Upper lobe of right lung (tissue), 1 donor: ENCODE results near the gene ZNF185. TPM values are rescaled to one million over a fixed set of nuclear protein-coding genes. Genes with fewer than 3 reads are reported as not detected.

Experiments
- ATAC-seq: fragments of 200-7000 bp; cut with Tn5 transposase; one replicate; pipeline ENCODE4 v1.9.1; 2020; ENCODE audit warnings: mild to moderate bottlenecking, moderate library complexity
- DNase-seq: peaks from one replicate; pipeline ENCODE4 v3.0.0-alpha.2; 2020
- H3K27ac ChIP-seq: fragments of 200-600 bp; one replicate; pipeline ENCODE4 v1.8.0; 2022
- H3K27me3 ChIP-seq: fragments of 200-600 bp; one replicate; pipeline ENCODE4 v1.8.0; 2022; ENCODE audit warnings: mild to moderate bottlenecking
- H3K36me3 ChIP-seq: fragments of 200-600 bp; one replicate; pipeline ENCODE4 v1.8.0; 2022
- H3K4me1 ChIP-seq: fragments of 200-600 bp; one replicate; pipeline ENCODE4 v1.8.0; 2022
- H3K4me3 ChIP-seq: fragments of 200-600 bp; one replicate; pipeline ENCODE4 v1.8.0; 2022; ENCODE audit warnings: mild to moderate bottlenecking
- H3K9me3 ChIP-seq: fragments of 200-600 bp; one replicate; pipeline ENCODE4 v1.8.0; 2022
- intact Hi-C: fragments of 100-400 bp; cut with DNase I; formaldehyde crosslinking; loops from one replicate; pipeline ENCODE4 v1.11.0; 2022
- total RNA-seq: library from RNA; stranded (reverse); fragmentation: NEBNext Ultra II Directional; extraction: Animal tissue kit (Norgen Biotek cat#: 25700); gene quantifications from one replicate; pipeline ENCODE4 v1.2.1, GENCODE V29; 2021
- TF ChIP-seq, protein P1 (sequence below): fragments of 200-600 bp; IDR thresholded peaks from one replicate; pipeline ENCODE4 v1.8.0; 2022; ENCODE audit warnings: antibody characterized with exemption
- donor health status: DM: no; HTN: yes; CAD: no; lungs with severe emphysema.

Gene ZNF185
- total RNA-seq, 1 donor from 2014 or later, result 16.3 TPM

DNA sequence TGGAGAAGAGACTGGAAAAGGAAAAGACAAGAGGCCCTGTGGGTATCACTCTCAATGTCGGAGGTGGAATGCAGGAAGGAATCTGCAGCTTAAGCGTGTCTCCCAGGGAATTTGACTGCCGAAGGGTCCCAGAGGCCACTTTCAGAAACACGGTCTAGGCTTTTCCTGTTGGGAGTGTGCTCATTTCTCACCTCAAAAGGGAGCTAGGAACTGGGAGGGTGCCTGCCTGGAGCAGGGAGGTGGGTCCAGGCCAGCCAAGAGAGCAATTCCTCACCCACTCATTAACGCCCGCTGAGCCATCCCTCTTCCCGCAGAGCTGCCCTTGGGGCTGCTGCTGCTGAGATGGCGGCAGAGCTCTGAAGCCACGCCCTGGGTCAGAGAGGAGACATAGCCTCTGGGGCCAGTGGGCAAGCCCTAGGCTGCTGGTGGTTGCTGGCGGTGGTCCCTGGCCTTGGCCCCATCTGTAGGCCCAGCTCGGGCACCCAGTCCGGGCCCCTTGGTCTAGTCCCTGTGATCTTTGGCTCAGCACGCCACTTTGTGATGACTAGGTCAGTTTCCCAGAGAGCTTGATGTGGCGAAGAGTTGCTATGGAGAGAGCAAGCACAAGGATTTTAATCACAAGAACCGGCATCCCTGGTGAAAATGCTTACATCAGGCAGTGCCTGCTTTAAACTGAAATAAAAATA is 4.1 kb downstream of the ZNF185 start:
- intact Hi-C loops, result no loop called here
- peak; percentile 25 for DNase-seq
- H3K27ac ChIP-seq, result no peak overlapping the region
- no peak overlapping the region for H3K4me3 ChIP-seq
- TF ChIP-seq, protein P1, sequence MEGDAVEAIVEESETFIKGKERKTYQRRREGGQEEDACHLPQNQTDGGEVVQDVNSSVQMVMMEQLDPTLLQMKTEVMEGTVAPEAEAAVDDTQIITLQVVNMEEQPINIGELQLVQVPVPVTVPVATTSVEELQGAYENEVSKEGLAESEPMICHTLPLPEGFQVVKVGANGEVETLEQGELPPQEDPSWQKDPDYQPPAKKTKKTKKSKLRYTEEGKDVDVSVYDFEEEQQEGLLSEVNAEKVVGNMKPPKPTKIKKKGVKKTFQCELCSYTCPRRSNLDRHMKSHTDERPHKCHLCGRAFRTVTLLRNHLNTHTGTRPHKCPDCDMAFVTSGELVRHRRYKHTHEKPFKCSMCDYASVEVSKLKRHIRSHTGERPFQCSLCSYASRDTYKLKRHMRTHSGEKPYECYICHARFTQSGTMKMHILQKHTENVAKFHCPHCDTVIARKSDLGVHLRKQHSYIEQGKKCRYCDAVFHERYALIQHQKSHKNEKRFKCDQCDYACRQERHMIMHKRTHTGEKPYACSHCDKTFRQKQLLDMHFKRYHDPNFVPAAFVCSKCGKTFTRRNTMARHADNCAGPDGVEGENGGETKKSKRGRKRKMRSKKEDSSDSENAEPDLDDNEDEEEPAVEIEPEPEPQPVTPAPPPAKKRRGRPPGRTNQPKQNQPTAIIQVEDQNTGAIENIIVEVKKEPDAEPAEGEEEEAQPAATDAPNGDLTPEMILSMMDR, result no peak
- no peaks in the 10 kb centered on the region for H3K27me3 ChIP-seq
- no peaks in the 10 kb centered on the region for H3K4me1 ChIP-seq
- H3K36me3 ChIP-seq, result no peaks in the 10 kb centered on the region
- ATAC-seq, result no peak
- no peaks in the 10 kb centered on the region for H3K9me3 ChIP-seq

DNA sequence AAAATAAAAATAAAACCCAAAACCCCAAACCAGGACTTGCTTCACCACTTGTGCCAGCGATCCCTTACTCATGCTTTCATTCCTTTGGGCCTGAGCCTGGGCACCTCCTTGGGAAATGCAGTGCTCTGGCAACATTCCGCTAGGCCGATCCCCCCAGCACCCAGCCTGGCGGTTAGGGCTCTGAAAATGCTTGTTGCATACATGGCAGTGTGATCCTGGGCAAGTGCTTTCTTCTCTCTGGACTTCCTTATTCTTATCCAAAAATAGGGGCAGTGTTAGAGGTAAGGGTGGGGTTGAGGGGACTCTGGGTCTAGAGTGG is 4.6 kb downstream of the ZNF185 start:
- ATAC-seq (no peak), DNase-seq (no peak)
- no peaks in the 10 kb centered on the region for H3K4me1 ChIP-seq
- no peak overlapping the region for H3K27ac ChIP-seq
- no peaks in the 10 kb centered on the region for H3K9me3 ChIP-seq
- H3K36me3 ChIP-seq, result no peaks in the 10 kb centered on the region
- TF ChIP-seq, protein P1, result no peak
- intact Hi-C loops, result no loop called here
- no peaks in the 10 kb centered on the region for H3K27me3 ChIP-seq
- no peak overlapping the region for H3K4me3 ChIP-seq

DNA sequence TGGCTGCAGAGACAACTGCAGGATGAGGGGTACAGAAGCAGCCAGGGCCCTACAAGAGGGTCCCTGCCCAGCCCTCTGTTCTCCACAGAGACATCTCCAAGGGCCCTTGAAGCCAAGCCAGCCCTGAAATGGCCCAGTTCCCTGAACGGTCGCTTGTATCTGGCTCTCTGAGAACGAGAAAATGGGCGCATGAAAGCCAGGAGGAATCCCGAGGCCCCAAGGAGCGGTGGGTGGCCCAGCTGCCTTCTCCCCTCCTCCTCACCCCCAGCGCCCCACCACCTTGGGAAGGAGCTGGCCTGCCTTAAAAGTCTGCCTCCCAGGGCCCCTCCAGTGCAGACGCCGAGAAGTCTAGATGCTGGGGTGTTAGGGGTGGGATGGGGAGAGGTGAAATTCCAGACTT is 5.7 kb downstream of the ZNF185 start:
- Histone ChIP-seq H3K27ac (no peak overlapping the region), H3K4me3 (no peak overlapping the region), H3K27me3 (no peaks in the 10 kb centered on the region), H3K4me1 (no peaks in the 10 kb centered on the region), H3K9me3 (no peaks in the 10 kb centered on the region), H3K36me3 (no peaks in the 10 kb centered on the region)
- TF ChIP-seq, protein P1, result no peak
- ATAC-seq (no peak), DNase-seq (peak; percentile 11)
- intact Hi-C loops, result no loop called here

DNA sequence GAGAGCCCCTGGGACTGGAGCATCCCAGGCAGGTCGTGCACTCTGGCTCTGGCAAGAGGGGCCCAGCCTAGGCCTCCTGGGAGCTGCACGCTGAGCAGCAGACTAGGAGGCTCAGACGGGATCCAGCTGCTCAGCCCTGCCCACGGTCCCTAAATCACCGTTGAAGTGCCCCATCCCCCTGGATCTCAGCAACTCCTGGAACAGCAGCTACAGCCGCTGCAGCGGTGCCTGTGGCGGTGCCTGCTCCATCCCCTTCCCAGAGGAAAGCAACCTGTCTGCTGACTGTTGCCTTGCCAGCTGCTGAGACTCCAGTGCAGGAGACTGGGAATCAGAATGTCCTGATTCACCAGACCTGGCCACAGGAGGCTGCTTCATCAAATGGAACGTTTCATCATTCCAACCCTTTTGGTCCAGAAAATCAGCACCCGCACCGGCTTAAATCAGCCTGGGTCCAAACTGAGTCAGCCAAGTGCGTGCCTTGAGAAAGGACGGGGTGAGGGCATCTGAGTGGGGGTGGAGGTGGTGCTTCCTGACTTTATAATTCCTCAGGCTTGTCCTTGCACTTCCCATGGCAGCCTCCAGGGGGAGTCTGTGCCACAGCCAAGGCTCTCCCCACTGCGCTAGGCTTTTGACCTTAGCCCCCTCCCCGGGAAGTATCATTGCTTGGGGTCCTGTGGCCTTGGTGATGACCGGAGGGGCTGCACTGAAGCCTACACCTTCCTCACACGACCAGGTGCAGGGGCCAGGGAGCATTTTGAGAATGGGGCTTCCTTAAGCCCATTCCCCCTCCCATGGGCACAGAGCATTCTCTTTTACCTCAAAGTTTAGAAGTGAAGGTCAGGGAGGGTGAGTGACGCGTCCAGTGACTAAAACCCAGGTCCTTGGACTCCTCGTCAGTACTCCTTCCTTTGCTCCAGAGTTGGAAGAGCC is 6.5 kb downstream of the ZNF185 start:
- no peaks in the 10 kb centered on the region for H3K4me1 ChIP-seq
- intact Hi-C loops, result no loop called here
- no peaks in the 10 kb centered on the region for H3K9me3 ChIP-seq
- peak; percentile 63 for DNase-seq
- no peaks in the 10 kb centered on the region for H3K27me3 ChIP-seq
- TF ChIP-seq, protein P1, result peak; percentile 66
- no peak overlapping the region for H3K4me3 ChIP-seq
- ATAC-seq, result peak; percentile 83
- no peaks in the 10 kb centered on the region for H3K36me3 ChIP-seq
- no peak overlapping the region for H3K27ac ChIP-seq

GRCh38 chrX:152905081-152905420 is 7.2 kb downstream of the ZNF185 start:
- H3K4me3 ChIP-seq, result no peak overlapping the region
- ATAC-seq, result no peak
- no peak overlapping the region for H3K27ac ChIP-seq
- DNase-seq, result peak; percentile 30
- H3K4me1 ChIP-seq, result no peaks in the 10 kb centered on the region
- no peaks in the 10 kb centered on the region for H3K27me3 ChIP-seq
- no peaks in the 10 kb centered on the region for H3K36me3 ChIP-seq
- TF ChIP-seq, protein P1, result no peak
- no peaks in the 10 kb centered on the region for H3K9me3 ChIP-seq
- intact Hi-C loops, result no loop called here
